ENCODE data around the gene ARMC7.
"Not testable (repeated sequence)": the region's sequence is repeated elsewhere in the genome, so short reads cannot be mapped to it uniquely, and the experiment has no call there.

ARMC7 gene

DNA sequence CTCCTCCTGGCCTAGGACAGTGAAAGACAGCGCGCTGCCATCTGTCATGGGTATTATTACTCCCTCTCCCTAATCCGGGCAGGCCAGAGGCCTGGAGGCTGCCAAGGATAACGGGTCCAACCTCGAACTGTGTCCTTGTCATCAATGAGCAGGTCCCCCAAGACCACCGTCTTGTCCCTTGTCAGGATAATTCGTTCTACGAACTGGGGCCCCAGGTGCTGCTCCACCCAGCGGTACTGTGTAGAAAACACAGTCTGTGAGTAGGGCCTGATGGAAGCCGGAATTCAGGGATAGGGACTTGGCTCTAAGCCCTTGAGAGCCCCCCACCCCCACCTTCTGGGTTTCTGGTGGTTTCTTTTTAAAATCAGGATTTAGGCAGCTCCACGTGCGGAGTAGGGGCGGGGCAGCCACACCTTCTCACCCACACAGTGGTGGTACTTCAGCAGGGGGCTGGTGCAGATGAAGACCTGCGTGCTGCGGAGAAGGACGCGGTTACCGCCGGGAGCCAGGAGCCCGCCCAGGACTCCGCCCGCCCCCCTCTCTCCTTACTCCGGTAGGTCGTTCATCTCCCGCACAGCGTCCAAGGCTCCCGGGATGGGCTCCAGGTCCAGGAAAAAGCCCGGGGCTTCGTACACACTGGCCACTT is 21.0 kb downstream of the ARMC7 start:
- DNase-seq, result peak; percentile 80

DNA sequence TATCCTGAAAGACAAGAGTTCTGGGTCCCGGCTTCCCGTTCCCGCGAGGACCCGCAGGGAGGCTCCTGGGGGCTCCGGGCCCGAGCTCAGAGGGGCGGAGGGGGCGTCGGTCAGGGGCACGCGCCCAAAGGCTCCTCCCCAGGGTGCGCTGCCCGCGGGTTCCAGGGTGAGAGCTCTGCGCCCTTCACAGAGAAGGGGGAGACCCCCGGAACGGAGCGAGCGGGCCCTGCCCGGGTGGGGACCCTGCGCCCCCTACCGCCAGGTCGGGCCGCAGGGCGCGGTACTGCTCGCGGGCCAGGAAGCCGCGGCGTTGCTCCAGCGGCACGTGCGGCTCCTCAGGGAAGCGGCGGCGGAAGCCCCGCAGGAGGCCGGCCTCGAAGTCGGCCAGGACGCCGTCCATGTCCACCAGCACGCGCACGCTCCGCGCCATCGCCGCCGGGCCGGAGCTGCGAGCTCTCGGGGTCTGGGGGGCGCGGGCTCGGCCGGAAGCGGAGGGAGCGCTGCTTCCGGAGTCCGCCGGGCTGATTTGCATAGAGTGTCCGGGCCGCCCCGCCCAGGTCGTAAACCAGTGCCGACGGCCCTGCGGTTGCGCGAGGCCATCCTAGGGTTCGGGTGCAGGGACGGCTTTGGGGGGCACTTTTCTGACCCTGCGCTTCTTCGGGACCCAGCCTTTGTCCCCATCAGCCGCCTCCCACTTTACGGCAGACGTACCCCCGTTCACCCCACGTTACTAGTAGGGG is 21.7 kb downstream of the ARMC7 start, which contains the start of gene NT5C:
Gene NT5C (minus strand): TSS at position 465 of the 740 bp plus-strand sequence. CDS start 35 bp downstream, at position 430.
- DNase-seq, result peak; percentile 94

DNA sequence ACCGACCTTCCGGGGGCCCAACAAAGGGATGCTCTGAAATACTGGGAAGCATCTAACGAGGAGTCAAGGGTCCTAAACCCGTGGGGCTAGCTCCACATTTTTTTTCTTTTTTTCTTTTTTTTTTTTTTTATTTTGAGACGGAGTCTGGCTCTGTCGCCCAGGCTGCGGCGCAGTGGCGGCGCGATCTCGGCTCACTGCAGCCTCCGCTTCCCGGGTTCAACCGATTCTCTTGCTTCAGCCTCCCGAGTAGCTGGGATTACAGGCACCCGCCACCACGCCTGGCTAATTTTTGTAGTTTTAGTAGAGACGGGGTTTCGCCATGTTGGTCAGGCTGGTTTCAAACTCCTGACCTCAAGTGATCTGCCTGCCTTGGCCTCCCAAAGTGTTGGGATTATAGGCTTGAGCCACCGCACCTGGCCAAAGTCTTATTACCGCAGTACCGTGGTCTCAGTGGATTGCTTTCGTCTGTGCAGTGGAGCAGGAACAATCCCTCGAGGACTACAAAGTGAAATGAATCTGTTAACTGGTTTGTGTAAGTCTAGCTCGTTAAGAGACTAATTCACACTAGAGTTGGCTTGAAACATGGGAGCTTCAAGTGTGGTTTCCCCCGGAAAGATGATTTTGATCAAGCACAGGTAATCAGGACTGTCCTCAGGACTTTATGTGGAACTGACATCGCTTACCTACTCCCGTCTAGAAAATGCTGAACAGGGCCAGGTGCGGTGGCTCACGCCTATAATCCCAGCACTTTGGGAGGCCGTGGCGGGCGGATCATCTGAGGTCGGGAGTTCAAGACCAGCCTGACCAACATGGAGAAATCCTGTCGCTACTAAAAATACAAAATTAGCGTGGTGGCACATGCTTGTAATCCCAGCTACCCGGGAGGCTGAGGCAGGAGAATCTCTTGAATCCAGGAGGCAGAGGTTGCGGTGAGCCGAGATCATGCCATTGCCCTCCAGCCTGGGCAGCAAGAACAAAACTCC is 22.5 kb downstream of the ARMC7 start:
- peak; percentile 43 for DNase-seq

DNA sequence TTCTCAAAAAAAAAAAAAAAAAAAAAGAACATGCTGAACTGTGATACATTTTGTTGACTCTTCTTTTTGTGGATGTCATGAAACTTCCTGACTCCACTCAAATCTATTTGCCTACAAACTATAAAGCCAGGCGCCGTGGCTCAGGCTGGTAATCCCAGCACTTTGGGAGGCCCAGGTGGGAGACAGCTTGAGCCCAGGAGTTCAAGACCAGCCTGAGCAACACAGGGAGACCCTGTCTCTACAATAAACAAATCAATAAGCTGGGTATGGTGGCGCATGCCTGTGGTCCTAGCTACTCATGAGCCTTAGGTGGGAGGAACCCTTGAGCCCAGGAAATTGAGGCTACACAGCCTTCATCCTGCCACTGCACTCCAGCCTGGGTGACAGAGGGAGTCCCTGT is 23.2 kb downstream of the ARMC7 start:
- no peak for DNase-seq

DNA sequence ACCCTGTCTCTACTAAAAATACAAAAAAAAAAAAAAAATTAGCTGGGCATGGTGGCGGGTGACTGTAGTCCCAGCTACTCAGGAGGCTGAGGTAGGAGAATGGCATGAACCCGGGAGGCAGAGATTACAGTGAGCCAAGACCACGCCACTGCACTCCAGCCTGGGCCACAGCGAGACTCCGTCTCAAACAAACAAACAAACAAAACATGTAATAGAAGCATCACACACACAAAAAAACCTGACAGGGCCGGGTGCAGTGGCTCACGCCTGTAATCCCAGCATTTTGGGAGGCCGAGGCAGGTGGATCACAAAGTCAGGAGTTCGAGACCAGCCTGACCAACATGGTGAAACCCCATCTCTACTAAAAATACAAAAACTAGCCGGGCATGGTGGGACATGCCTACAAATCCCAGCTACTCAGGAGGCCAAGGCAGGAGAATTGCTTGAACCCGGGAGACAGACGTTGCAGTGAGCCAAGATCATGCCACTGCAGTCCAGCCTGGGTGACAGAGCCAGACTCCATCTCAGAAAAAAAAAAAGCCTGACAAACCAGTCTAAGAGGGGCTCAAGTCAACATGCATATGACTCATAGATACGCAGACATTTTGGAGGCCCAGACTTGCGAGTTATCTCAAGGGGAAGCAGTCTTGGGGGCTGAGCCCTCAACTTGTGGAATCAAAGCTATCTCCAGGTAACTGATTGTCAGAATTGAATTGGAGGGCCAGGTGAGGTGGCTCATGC is 24.0 kb downstream of the ARMC7 start:
- DNase-seq, result not testable (repeated sequence)

DNA sequence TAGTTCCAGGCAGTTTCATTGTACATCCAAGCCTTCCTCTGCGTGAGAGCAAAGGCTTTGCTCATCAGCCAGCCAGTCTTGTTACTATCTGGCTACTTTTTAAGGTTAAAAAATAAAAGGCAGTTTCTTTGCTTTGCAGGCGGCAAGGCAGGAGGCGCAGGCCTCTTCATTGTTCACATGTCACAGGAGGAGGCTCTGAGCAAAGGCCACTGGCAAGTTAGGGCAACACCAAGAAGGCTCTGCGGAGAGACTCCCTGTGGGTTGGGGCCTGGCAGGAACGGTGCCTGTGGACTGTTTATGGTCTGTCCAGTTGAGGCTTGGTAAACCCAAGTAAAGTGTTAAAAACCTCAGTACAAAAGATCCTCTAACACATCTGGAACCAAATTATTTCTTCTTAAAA is 25.7 kb downstream of the ARMC7 start:
- DNase-seq, result no peak

DNA sequence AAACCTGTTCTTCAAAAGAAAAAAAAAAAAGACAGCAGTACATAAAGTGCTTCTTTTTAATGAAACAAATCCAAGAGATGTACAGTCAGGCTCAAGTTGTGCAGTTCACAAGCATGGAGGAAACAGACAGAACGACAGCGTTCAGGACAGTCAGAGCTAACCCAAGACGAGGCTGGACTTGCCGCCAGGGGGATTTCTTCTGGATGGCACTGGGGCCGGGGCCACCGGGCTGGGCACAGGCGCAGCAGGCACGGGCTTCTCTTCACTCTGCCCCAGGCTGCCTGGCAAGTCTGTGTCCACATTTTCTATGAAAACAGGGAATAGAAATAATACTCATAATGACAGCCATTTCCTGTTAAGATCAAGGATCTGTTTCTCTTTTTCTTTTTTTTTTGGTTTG is 26.2 kb downstream of the ARMC7 start:
- no peak for DNase-seq

DNA sequence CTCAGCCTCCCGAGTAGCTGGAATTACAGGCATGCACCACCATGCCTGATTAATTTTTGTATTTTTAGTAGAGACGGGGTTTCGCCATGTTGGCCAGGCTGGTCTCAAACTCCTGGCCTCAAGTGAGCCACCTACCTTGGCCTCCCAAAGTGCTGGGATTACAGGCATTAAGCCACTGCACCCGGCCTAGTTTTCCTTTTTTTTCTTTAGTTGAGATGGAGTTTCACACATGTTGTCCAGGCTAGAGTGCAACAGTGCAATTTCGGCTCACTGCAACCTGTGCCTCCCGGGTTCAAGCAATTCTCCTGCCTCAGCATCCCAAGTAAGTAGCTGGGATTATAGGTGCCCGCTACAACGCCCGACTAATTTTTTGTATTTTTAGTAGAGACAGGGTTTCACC is 28.0 kb downstream of the ARMC7 start:
- not testable (repeated sequence) for DNase-seq

DNA sequence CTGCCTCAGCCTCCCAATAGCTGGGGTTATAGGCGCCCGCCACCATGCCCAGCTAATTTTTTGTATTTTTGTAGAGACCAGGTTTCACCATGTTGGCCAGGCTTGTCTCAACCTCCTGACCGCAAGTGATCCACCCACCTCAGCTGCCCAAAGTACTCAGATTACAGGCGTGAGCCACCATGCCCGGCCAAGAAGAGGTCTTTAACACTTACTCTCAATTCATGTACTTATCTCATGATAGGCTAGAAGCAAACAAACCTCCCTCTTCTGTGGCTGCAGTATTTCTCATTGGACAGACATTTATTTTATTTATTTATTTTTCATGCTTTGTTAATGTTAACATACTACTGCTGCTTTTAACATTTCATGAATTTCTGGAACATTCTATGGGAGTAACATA is 28.8 kb downstream of the ARMC7 start:
- DNase-seq, result no peak

DNA sequence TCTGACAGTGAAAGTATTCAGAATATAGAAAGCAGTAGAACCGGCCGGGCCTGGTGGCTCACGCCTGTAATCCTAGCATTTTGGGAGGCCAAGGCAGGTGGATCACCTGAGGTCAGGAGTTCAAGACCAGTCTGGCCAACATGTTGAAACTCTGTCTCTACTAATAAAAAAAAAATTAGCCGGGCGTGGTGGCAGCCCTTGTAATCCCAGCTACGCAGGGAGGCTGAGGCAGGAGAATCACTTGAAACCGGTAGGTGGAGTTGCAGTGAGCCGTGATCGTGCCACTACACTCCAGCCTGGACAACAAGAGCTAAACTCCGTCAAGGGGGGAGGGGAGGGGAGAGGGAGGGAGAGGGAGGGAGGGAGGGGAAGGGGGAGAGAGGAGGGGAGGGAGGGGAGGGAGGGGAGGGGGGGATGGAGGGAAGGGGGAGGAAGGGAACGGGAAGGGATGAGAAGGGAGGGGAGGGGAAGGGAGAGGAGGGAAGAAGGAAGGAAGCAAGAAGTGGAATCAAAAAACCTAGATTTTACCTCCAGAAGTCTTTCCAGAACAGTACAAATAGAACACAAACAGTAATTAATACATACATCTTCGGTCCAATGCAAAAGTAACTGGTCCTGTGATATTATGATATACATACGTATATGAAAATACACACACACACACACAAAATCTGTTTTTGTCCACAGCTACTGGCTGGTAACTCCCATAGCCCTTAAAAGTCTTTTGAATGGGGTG is 32.6 kb downstream of the ARMC7 start:
- DNase-seq, result no peak

DNA sequence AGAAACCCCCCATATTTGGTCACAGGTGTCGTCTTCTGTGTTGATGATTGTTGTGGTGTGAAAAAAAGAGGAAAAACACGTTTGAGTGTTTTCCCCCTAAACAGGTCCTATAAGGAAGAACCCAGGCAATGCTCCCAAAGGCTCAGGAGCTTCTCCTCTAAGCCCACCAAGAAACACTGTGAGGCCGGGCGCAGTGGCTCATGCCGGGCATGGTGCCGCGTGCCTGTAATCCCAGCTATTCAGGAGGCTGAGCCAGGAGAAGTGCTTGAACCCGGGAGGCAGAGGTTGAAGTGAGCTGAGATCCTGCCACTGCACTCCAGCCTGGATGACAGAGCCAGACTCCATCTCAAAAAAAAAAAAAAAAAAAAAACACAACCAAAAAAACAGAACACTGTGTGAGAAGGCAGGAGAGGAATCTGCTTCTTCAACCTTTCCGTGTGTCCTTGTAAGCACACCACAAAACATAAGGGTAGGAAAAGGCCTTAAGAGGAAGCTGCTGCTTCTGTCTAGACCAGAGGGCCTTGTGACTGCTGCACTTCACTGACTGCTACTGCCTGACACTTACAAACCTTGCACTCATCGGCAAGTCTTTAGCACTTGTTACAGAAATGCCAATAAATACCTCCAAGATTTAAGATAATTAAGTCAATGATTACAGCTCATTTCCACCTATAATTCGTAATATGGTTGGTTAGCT is 35.2 kb downstream of the ARMC7 start:
- DNase-seq, result no peak

DNA sequence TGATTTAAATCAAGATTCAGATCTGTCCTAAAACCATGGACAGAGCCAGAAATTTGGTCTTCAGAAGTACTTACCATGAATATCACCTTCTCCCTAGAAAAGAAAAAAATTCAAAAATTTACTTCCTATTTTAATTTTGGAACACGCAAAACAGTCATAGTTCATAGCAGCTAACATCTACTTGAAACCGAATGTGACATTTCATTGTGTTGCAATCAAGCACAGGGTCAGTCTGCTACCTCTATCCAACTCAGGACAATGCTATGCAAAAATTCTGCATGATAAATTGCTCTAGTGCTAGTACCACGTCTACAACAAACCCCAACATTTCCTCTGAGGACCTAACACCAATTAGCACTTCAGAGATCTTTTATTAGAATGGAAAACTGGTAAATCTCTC is 36.8 kb downstream of the ARMC7 start:
- no peak for DNase-seq

DNA sequence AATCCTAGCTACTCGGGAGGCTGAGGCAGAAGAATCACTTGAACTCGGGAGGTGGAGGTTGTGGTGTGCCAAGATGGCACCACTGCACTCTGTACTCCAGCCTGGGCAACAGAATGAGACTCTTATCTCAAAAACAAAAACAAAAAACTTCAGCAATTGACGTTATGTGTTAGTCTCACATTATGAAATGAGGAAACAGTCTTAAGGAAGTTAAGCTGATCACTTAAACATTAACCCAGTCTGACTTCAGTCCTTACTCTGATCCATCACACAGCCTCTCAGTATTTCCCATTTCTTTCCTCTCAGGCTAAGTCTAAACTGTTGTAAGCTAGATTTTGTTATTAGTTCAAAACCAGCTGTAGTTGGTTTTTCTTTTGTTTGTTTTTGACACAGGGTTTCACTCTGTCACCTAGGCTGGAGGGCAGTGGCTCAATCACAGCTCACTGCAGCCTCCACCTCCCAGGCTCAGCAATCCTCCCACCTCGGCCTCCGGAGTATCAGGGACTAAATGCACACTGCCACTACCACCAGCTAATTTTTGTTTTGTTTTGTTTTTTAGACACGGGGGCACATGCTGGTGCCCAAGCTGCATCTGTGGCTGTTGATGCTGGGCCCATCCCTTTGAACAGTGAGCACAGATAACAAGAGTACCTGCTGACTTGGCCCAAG is 38.2 kb downstream of the ARMC7 start:
- DNase-seq, result no peak

DNA sequence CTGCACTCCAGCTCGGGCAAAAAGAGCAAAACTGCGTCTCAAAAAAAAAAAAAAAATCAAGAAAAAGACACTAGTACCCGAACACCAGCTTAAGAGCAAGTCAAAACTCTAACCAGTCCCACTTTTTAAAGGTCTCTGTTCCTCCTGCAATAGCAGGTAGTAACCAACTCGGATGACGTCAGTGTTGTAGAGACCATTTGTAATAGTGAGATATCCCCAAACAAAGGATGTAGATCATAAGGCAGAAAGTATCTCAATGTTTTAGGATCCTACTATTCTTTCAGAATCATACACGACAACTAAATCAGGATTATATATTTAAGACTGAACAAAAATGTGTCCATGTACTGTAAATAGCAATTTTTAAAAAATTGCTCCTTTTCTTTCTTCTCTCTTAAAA is 42.2 kb downstream of the ARMC7 start:
- peak; percentile 68 for DNase-seq

DNA sequence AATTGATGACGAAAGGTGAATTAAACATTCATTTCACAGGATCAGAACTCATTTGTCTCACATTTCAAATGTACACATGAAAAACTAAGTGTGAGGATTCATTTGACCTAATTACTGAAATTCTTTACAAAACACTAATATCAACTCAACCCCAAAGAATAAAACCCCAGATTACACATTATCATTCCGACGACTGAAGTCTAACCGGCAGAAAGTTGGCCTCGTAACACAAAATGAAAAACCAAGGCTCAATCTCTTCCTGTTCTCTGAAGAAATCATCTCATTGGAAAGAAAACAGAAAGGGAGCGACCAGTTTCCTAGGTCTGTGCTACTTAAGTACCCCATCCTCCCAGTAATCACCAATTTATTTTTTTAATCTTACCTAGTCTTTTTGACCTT is 42.8 kb downstream of the ARMC7 start:
- DNase-seq, result peak; percentile 57

DNA sequence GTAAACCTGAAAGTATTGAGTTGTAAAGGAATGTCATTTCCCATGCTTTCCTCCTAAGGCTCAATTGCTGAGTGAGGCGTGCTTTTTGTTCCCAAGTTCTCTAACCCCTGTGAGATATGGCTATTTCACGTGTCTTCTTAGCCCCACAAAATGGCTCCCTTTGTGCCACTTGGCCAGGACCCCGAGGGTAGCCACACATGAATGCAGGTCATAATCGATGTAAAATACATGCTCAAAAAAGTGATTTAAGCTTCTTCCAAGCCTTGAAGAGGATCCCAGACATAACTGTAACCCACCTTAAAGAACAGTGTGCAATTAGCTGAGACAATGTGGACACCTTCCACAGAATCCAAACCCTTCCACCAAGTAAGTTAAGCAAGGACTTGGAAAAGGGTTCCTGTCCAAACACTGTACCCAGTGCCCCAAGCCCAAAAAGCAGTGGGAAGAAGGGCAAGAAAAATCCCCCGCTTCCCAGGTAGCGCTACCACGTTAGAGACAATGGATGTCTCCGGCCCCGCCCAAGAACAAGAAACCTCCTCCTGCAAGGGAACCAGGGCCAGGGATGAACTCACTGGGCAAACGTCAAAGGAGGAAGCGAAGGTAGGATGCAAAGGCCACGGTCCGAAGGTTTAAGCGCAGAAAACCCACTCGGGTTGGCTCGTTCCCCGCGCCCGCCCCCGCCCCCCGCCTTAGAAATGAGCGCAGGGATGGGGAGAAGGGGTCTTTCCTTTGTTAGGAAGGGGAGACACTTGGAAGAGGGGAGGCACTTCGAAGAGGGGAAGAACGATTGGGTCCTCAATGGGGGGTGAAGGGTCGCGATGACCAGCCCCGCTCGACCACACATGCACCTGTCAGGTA is 43.4 kb downstream of the ARMC7 start:
- DNase-seq, result peak; percentile 82

DNA sequence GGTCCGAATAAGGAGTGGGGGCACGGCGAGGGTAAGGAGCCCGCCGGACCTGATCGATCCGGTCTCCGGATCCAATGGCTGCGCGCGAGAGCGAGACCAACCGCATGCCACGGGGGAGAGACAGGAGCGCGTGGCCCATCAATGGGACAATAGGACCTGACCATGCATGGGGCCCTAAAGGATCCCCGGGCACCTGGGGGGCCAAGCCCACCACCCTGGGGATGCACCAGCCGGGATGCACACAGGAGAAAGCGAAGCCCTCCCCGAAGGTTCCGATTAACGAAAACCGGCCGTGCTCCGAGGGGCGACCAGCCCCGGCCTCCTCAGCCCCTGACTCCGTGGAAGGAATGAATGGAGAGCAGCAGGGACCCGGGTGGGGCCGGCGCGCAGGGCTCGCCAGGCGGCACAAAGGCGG is 44.0 kb downstream of the ARMC7 start:
- peak; percentile 77 for DNase-seq

DNA sequence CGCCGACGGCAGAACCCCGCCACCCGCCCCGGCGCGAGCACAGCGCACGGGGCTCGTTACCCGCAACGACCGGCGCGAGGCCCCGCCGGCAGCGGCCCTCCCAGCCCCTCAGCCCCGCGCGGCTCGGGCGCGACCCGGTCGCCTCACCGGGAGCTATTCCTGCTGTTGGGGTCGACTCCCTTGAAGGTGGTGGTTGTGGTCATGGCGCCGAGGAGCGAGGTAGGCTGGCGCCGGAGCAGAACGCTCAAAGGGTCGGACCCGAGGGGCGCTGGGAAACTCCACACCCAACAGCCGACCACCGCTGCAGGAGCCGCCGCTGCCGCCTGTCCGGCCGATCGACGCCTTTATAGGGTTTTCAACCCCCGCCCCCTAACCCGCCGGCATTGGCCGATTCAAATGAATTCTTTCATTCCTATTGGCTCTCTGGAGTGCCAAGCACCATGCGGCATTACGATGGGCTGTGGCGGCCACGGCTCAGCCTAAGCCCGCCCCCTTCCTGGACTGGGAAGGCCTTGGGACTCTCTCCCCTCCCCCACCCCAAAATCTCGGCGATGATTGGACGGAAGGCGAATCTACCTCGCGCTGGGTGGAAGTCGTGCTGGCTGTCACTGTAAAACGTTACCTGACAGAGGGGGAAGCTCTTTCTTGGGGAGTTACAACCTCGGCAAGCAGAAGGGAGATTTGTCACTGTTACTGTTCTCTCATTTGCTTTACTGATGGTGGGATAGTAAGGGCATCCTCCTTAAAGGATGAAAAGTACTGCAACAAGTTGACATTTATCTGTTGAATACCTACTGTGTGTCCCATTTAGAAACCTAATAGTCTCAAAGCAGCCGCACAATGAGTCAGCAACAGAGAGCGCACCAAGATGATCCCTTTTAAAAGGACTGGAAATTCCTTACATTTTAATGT is 44.7 kb downstream of the ARMC7 start, which contains the start of gene JPT1:
Gene JPT1 (minus strand): TSS at position 318 of the 912 bp plus-strand sequence. CDS start 115 bp downstream, at position 203.
- peak; percentile 100 for DNase-seq
